ENCODE data around the gene ACY1.

GRCh38 chr3:51943451-51944391, 39.6 kb upstream of the ACY1 start:
- TF ChIP-seq ATF7 (IDR thresholded peaks at IDR 0.05; ENCODE audit: low read depth) = no peak
- no peak for TF ChIP-seq CTCF (IDR thresholded peaks at IDR 0.05 in 2 of 3, conservative IDR thresholded peaks at IDR 0.05 in 1 of 3; ENCODE audit: control insufficient read depth in 2 of 3, extremely low read depth in 1 of 3, insufficient read depth in 1 of 3, low read depth in 3 of 3, low read length in 3 of 3)
- no peak for TF ChIP-seq POLR2AphosphoS5 (IDR thresholded peaks at IDR 0.05; ENCODE audit: low read length)
- no peak for TF ChIP-seq EP300 (IDR thresholded peaks at IDR 0.05; ENCODE audit: borderline replicate concordance in 1 of 2, control insufficient read depth in 1 of 2, low read depth in 2 of 2, low read length in 2 of 2)
- TF ChIP-seq FOXM1 (IDR thresholded peaks at IDR 0.05; ENCODE audit: low read depth, low read length) = no peak
- TF ChIP-seq MTA2 (IDR thresholded peaks at IDR 0.05; ENCODE audit: low read depth) = no peak
- TF ChIP-seq POLR2A (IDR thresholded peaks at IDR 0.05; ENCODE audit: low read depth, low read length) = no peak
- TF ChIP-seq BRCA1 (IDR thresholded peaks at IDR 0.05; ENCODE audit: low read depth, low read length) = no peak
- TF ChIP-seq RFX5 (IDR thresholded peaks at IDR 0.05; ENCODE audit: low read depth, low read length) = no peak
- TF ChIP-seq MTA3 (IDR thresholded peaks at IDR 0.05; ENCODE audit: borderline replicate concordance, low read length) = no peak
- TF ChIP-seq EZH2 (IDR thresholded peaks at IDR 0.05; ENCODE audit: borderline replicate concordance, control insufficient read depth, low read depth, low read length) = no peak
- no peak for TF ChIP-seq SUPT20H (IDR thresholded peaks at IDR 0.05; ENCODE audit: borderline replicate concordance, control insufficient read depth, low read depth, low read length)

Measured in GM12878 (cell line).